PC-3 (cell line): ENCODE data around the gene E2F1. TPM values are rescaled to one million over a fixed set of nuclear protein-coding genes. Genes with fewer than 3 reads are reported as not detected.

ENCODE experiments used
- ATAC-seq: fragments of 200-7000 bp; cut with Tn5 transposase; 2 replicates; pipeline ENCODE4 v1.9.1; 2020; ENCODE audit warnings: mild to moderate bottlenecking, moderate library complexity
- BruUV-seq: library from RNA; stranded (reverse); fragments of 400-500 nt; replicated peaks from 2 replicates; lab custom pipeline; 2021; lab: Mats Ljungman, UMichigan
- CTCF ChIA-PET: fragments of 300-600 bp; sonication (Branson Sonifier 250); formaldehyde crosslinking; loops from one replicate; lab custom pipeline; 2022; ENCODE audit warnings: antibody characterized with exemption; lab: Charles Lee
- POLR2A ChIA-PET: fragments of 300-600 bp; sonication (Branson Sonifier 250); formaldehyde crosslinking; loops from one replicate; lab custom pipeline; 2022; ENCODE audit warnings: antibody characterized with exemption; ENCODE audit not compliant: unreplicated experiment; lab: Charles Lee
- DNase-seq: peaks from one replicate; pipeline ENCODE4 v3.0.0-alpha.2; 2015
- H2AFZ ChIP-seq: fragments of 300-600 bp; sonication (generic); 2 replicates; pipeline ENCODE4 v1.6.0; 2016; ENCODE audit warnings: antibody characterized with exemption, low read length
- H3F3A ChIP-seq: fragments of 300-600 bp; sonication (generic); one replicate; pipeline ENCODE4 v1.6.0; 2017; ENCODE audit warnings: antibody characterized with exemption, low read length, control low read depth, mild to moderate bottlenecking; ENCODE audit not compliant: unreplicated experiment
- H3K27ac ChIP-seq: fragments of 300-600 bp; sonication (generic); 2 replicates; pipeline ENCODE4 v1.5.1; 2016; ENCODE audit warnings: mild to moderate bottlenecking, low read length
- H3K27me3 ChIP-seq: fragments of 300-600 bp; sonication (generic); 2 replicates; pipeline ENCODE4 v1.6.1; 2016; ENCODE audit warnings: low read length, mixed read lengths
- H3K36me3 ChIP-seq: fragments of 300-600 bp; sonication (generic); 2 replicates; pipeline ENCODE4 v1.6.1; 2016; ENCODE audit warnings: low read depth, mixed run types, low read length, mixed read lengths
- H3K4me1 ChIP-seq: fragments of 300-600 bp; sonication (generic); 2 replicates; pipeline ENCODE4 v1.5.1; 2016; ENCODE audit warnings: low read length; ENCODE audit not compliant: insufficient read depth
- H3K4me2 ChIP-seq: fragments of 300-600 bp; sonication (generic); 2 replicates; pipeline ENCODE4 v1.6.0; 2016; ENCODE audit warnings: low read length
- H3K4me3 ChIP-seq: fragments of 300-600 bp; sonication (generic); 2 replicates; pipeline ENCODE4 v1.5.1; 2016; ENCODE audit warnings: mild to moderate bottlenecking, low read length, mixed read lengths
- H3K79me2 ChIP-seq: fragments of 300-600 bp; sonication (generic); 2 replicates; pipeline ENCODE4 v1.6.1; 2017; ENCODE audit warnings: low read length, mixed read lengths
- H3K9ac ChIP-seq: fragments of 300-600 bp; sonication (generic); 2 replicates; pipeline ENCODE4 v1.6.0; 2016; ENCODE audit warnings: mild to moderate bottlenecking, low read length
- H3K9me2 ChIP-seq: fragments of 300-600 bp; sonication (generic); replicated peaks from 2 replicates; pipeline ENCODE4 v1.6.1; 2016; ENCODE audit warnings: mixed run types, low read length, mixed read lengths
- H3K9me3 ChIP-seq: fragments of 300-600 bp; sonication (generic); 2 replicates; pipeline ENCODE4 v1.6.1; 2016; ENCODE audit warnings: low read length, mixed read lengths
- H4K20me1 ChIP-seq: fragments of 300-600 bp; sonication (generic); 2 replicates; pipeline ENCODE4 v1.6.1; 2016; ENCODE audit warnings: low read length, mixed read lengths
- EZH2 ChIP-seq: fragments of 300-600 bp; sonication (generic); IDR thresholded peaks from one replicate; pipeline ENCODE4 v1.6.1; 2017; ENCODE audit warnings: antibody characterized with exemption, mild to moderate bottlenecking, low read length; ENCODE audit not compliant: unreplicated experiment
- EZH2phosphoT487 ChIP-seq: fragments of 300-600 bp; sonication (generic); IDR thresholded peaks from 2 replicates; pipeline ENCODE4 v1.6.1; 2018; ENCODE audit warnings: mild to moderate bottlenecking, antibody characterized with exemption, low read length, borderline replicate concordance
- intact Hi-C: fragments of 100-400 bp; cut with micrococcal nuclease; formaldehyde crosslinking; loops from 2 replicates; pipeline ENCODE4 v1.9.0; 2023
- total RNA-seq: library from RNA; depleted of rRNA; stranded (reverse); fragments of >200 nt; gene quantifications from 2 replicates; pipeline ENCODE4 v1.2.3, GENCODE V29; 2014
- TF ChIP-seq, protein P1 (sequence below): fragments of 300-600 bp; sonication (generic); conservative IDR thresholded peaks from 2 replicates; pipeline ENCODE4 v1.5.1; 2017; ENCODE audit warnings: antibody characterized with exemption, low read depth, mild to moderate bottlenecking, low read length

E2F1 gene
- total RNA-seq, 1 experiment from 2014 or later: 63.7 TPM

- ChIA-PET POLR2A (interaction anchor here (0.7 kb wide), 1 partner anchor 178 kb away, joined by 4 read pairs; the partner anchor contains the start of gene CBFA2T2), CTCF (interaction anchor here (0.5 to 1.3 kb wide), 6 partner anchors 21 to 223 kb away, joined by 3 to 9 read pairs (median 3); no protein-coding TSS in a partner anchor)
- Histone ChIP-seq H4K20me1 (no peaks in the 10 kb centered on the region), H3K27ac (peak overlapping the region; percentile 10; the same call in 1 of the 2 replicates), H3K9ac (peak overlapping the region; percentile 42; the same call in 1 of the 2 replicates), H3K36me3 (peaks cover 14% of the 10 kb centered on the region; the same call in 1 of the 2 replicates), H3K4me2 (peak overlapping the region; percentile 84), H3K4me3 (peak overlapping the region; percentile 65), H3K9me2 (no peaks in the 10 kb centered on the region), H3K9me3 (no peaks in the 10 kb centered on the region), H2AFZ (peak overlapping the region; percentile 68), H3K4me1 (peaks cover 28% of the 10 kb centered on the region; the same call in 1 of the 2 replicates), H3K79me2 (peaks cover 20% of the 10 kb centered on the region), H3K27me3 (no peaks in the 10 kb centered on the region), H3F3A (no peaks in the 10 kb centered on the region)
- TF ChIP-seq EZH2 (no peak), EZH2phosphoT487 (no peak; the same call in 1 of the 2 replicates)
- TF ChIP-seq, protein P1, sequence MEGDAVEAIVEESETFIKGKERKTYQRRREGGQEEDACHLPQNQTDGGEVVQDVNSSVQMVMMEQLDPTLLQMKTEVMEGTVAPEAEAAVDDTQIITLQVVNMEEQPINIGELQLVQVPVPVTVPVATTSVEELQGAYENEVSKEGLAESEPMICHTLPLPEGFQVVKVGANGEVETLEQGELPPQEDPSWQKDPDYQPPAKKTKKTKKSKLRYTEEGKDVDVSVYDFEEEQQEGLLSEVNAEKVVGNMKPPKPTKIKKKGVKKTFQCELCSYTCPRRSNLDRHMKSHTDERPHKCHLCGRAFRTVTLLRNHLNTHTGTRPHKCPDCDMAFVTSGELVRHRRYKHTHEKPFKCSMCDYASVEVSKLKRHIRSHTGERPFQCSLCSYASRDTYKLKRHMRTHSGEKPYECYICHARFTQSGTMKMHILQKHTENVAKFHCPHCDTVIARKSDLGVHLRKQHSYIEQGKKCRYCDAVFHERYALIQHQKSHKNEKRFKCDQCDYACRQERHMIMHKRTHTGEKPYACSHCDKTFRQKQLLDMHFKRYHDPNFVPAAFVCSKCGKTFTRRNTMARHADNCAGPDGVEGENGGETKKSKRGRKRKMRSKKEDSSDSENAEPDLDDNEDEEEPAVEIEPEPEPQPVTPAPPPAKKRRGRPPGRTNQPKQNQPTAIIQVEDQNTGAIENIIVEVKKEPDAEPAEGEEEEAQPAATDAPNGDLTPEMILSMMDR: peak; percentile 85
- intact Hi-C loops: loop anchor here (5.0 kb wide), 1 partner anchor 211 kb away; no protein-coding TSS in a partner anchor
- ATAC-seq (peak; percentile 43), DNase-seq (peak; percentile 76)
- no TSS peak for BruUV-seq
These were observed 18.3 kb downstream of the E2F1 start for GRCh38 chr20:33667676-33668465.

DNA sequence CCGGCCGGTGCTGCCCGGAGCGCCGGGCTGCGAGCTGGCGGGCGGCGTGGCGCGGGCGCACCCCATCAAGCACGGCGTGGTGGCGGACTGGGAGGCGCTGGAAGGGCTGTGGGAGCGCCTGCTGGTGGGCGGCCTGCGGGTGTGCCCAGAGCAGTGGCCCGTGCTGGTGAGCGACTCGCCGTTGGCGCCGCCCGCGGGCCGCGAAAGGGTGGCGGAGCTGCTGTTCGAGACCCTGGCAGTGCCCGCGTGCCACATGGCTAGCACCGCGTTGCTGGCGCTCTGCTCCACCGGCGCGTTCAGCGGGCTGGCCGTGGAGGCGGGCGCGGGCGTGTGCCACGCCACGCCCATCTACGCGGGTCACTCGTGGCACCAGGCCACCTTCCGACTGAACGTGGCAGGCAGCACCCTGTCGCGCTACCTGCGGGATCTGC, 18.9 kb downstream of the E2F1 start:
- H3K79me2 ChIP-seq: peaks cover 14% of the 10 kb centered on the region
- H2AFZ ChIP-seq: peak overlapping the region; percentile 68
- H3K4me1 ChIP-seq: peaks cover 25% of the 10 kb centered on the region; the same call in 1 of the 2 replicates
- BruUV-seq: no TSS peak
- H3K9me2 ChIP-seq: no peaks in the 10 kb centered on the region
- no peaks in the 10 kb centered on the region for H4K20me1 ChIP-seq
- H3F3A ChIP-seq: no peaks in the 10 kb centered on the region
- H3K4me2 ChIP-seq: peak overlapping the region; percentile 84
- peak; percentile 8 for ATAC-seq
- H3K9ac ChIP-seq: peak overlapping the region; percentile 42
- TF ChIP-seq EZH2phosphoT487: peak; percentile 72
- TF ChIP-seq, protein P1: no peak
- no peaks in the 10 kb centered on the region for H3K9me3 ChIP-seq
- H3K27ac ChIP-seq: peak overlapping the region; percentile 10; the same call in 1 of the 2 replicates
- peak; percentile 27 for DNase-seq
- peaks cover 14% of the 10 kb centered on the region; the same call in 1 of the 2 replicates for H3K36me3 ChIP-seq
- H3K27me3 ChIP-seq: no peaks in the 10 kb centered on the region
- intact Hi-C loops: loop anchor here (5.0 kb wide), 1 partner anchor 210 kb away; no protein-coding TSS in a partner anchor
- ChIA-PET POLR2A (interaction anchor here (0.6 to 0.7 kb wide), 2 partner anchors 61 to 762 kb away, joined by 4 to 5 read pairs; no protein-coding TSS in a partner anchor), CTCF (interaction anchor here (0.5 to 1.3 kb wide), 5 partner anchors 20 to 222 kb away, joined by 3 to 9 read pairs (median 3); no protein-coding TSS in a partner anchor)
- peak overlapping the region; percentile 65 for H3K4me3 ChIP-seq
